Measurements from ENCODE around the gene GALK2. TPM values are rescaled to one million over a fixed set of nuclear protein-coding genes. Genes with fewer than 3 reads are reported as not detected.
A peak's percentile ranks its signal among the peaks of the same experiment; 100 is the strongest.
"Not testable (repeated sequence)": the region's sequence is repeated elsewhere in the genome, so short reads cannot be mapped to it uniquely, and the experiment has no call there.

GALK2 gene
- total RNA-seq, 1 donor from 2014 or later = 38.3 TPM

DNA sequence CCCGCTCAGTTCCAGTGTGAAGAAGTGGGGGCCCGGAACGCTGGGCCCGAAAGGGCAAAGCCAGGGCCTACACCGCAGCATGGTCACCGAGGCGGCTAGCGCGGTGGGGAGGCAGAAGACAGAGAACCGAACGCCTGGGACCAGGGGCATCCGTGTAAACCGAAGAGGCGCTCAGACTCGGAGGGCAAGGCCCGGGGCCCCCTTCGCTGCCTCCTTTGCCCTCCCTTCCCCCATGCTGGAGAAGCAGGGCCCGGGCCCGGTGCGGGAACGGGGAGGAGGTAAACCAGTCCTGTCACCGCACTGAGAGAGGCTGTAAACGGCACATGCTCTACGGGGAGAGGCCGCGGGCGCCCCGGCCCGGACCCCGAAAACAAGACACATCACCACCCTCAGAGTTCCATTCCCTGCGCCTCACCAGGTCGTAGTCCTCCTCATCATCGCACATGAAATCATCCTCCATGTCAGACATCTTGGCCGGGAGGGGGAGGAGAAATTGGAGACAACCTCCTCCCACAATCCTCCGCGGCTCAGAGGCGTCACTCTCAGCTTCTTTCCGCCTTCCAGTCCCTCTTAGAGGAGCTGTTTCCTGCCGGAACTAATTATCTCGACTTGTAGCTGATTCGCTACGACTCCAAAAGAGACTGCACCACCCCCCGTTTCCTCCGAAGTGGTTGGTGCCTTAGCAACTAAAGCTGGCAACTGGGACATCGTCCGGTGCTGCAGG, 14.8 kb upstream of the GALK2 start, which contains the start of gene COPS2:
Gene COPS2, minus strand, starts transcription at position 490 of the 724 bp plus-strand sequence. Its CDS starts 21 bp downstream, at position 469.
- intact Hi-C loops (cut with micrococcal nuclease) = no loop called here
- peak; percentile 89 for DNase-seq
- peak; percentile 99 for ATAC-seq

GRCh38 chr15:49155834-49156627, 14.0 kb upstream of the GALK2 start:
- intact Hi-C loops (cut with micrococcal nuclease) = no loop called here
- DNase-seq = no peak
- ATAC-seq = no peak

- intact Hi-C loops (cut with micrococcal nuclease) = no loop called here
- ATAC-seq = no peak
- no peak for DNase-seq
Observed at GRCh38 chr15:49163678-49164077, 6.4 kb upstream of the GALK2 start.

GRCh38 chr15:49164865-49165264, 5.2 kb upstream of the GALK2 start:
- no peak for ATAC-seq
- intact Hi-C loops (cut with micrococcal nuclease) = no loop called here
- DNase-seq = no peak

DNA sequence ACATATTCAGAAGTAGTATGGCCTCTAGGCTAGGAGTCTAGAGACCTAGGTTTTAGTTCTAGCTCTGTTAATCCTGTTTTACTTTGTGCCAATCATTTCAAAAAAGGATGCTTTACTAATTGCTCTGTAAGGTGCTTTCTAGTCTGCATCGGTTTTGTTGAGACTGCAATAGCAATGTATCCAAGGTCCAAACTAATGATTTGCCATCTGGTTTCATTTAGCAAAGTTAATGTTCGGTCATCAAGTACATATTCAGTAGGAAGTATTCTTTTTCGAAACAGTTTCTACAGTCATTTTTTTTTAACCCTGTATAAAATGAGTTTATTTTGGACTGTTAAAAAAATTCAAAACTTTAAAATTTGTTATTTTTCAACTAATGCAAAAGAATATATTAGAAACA, 2.0 kb upstream of the GALK2 start:
- ATAC-seq (no peak), DNase-seq (no peak)
- intact Hi-C loops (cut with micrococcal nuclease) = no loop called here

- ATAC-seq = no peak
- intact Hi-C loops (cut with micrococcal nuclease) = no loop called here
- no peak for DNase-seq
Observed at GRCh38 chr15:49171790-49172189, 1.7 kb downstream of the GALK2 start.

DNA sequence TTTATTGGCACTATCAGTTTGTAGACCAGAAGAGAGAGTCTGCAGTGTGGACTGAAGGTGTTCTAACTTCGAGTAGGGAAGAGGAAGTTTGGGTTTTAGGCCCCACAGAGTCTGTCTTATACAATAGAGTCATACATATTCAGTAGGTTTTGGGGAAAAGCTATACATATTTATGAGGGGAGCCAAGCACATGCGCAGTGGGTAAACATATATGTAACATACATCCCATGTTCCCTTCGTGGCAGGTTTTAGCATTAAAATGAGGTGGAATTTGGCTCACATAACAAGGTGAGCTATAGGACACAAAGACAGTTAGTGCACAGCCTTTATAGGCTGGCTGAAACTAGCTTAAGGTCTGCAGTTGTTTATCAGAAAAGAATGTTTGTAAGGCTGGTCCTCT, 4.9 kb downstream of the GALK2 start:
- ATAC-seq (no peak), DNase-seq (no peak)
- intact Hi-C loops (cut with micrococcal nuclease) = no loop called here

DNA sequence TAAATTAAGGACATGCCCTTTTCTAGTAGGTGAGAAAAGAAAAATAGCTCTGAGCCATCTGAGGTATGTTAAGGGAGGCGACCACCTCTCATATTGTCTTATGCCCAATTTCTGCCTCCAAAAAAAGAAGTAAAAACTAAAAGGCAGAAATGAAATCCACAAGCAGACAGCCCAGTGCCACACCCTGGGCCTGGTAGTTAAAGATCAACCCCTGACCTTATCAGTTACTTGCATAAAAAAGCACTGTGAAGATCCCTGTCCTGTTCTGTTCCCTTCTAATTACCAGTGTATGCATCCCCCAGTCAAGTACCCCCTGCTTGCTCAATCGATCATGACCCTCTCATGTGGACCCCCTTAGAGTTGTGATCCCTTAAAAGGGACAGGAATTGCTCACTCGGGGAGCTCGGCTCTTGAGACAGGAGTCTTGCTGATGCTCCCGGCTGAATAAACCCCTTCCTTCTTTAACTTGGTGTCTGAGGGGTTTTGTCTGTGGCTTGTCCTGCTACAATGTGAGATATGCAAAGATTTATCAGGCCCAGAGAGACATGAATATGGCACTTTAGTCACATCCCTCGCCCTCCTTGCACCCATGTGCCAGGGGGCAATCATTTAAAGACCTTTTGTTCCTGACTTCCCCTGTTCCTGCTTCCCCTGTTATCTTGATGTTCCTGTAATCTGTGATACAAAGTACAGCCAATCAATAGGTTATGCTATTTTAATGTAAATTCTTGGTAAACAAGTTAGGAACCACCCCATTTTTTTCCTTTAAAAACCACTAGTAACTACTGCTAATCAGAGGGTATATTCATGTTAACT, 5.7 kb downstream of the GALK2 start:
- DNase-seq; ATAC-seq; intact Hi-C loops (cut with micrococcal nuclease): not testable (repeated sequence)

DNA sequence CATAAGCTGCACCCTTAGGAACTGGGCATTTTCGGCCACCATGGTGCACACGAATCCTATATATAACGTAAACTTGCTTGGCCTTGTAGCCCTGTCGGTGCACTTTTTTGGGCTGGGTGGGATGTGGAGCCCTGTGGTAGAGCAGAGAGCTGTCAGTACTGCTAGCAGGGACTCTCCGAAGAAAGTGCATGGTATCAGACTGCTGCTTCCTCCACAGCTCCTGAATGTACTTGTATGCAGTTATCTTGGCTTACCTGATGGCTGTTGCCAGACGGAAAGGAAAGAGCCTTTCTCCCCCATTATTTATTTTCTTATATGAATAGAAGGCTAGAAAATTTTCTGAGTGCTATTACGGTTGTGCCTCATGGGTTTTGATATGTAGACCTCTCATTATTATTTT, 8.4 kb downstream of the GALK2 start:
- ATAC-seq (no peak), DNase-seq (no peak)
- intact Hi-C loops (cut with micrococcal nuclease) = no loop called here

- ATAC-seq (no peak), DNase-seq (no peak)
- intact Hi-C loops (cut with micrococcal nuclease) = no loop called here
Observed at GRCh38 chr15:49179433-49180190, 9.6 kb downstream of the GALK2 start.

- DNase-seq = no peak
- intact Hi-C loops (cut with micrococcal nuclease) = no loop called here
- no peak for ATAC-seq
Observed at GRCh38 chr15:49182128-49182527, 12.1 kb downstream of the GALK2 start.

DNA sequence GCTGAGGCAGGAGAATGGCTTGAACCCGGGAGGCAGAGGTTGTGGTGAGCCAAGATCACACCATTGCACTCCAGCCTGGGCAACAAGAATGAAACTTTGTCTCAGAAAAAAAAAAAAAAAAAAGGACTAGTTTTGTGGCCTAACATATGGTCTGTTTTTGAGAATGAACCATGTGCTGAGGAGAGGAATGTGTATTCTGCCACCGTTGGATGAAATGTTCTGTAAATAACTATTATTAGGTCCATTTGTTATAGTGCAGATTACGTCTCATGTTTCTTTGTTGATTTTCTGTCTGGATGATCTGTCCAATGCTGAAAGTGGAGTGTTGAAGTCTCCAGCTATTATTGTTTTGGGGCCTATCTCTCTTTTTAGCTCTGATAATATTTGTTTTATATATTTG, 13.7 kb downstream of the GALK2 start:
- ATAC-seq; DNase-seq; intact Hi-C loops (cut with micrococcal nuclease): not testable (repeated sequence)

DNA sequence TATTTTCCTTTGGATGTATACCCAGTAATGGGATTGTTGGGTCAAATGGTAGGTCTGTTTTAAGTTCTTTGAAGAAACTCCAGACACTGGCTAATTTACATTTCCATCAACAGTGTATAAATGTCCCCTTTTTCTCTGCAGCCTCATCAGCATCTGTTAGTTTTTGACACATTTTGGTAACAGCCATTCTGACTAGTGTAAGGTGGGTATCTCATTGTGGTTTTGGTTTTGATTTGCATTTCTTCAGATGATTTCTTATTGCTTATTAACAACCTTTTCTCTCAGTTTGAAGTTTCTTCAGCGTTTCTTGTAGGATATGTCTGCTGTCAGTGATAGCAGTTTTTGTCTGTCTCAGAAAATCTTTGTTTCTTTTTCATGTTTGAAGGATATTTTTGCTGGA, 15.4 kb downstream of the GALK2 start:
- DNase-seq = no peak
- intact Hi-C loops (cut with micrococcal nuclease) = no loop called here

GRCh38 chr15:49187549-49188245, 17.6 kb downstream of the GALK2 start:
- no peak for ATAC-seq
- intact Hi-C loops (cut with micrococcal nuclease) = no loop called here

More for the DNA sequence above, 15.4 kb downstream of the GALK2 start:
- ATAC-seq = no peak

GRCh38 chr15:49188933-49189332, 18.9 kb downstream of the GALK2 start:
- DNase-seq = no peak
- no peak for ATAC-seq
- intact Hi-C loops (cut with micrococcal nuclease) = no loop called here

More at GRCh38 chr15:49187549-49188245, 17.6 kb downstream of the GALK2 start:
- DNase-seq = no peak

GRCh38 chr15:49189631-49190030, 19.6 kb downstream of the GALK2 start:
- ATAC-seq (no peak), DNase-seq (no peak)
- intact Hi-C loops (cut with micrococcal nuclease) = no loop called here

- intact Hi-C loops (cut with micrococcal nuclease) = no loop called here
- ATAC-seq (no peak), DNase-seq (no peak)
Observed at GRCh38 chr15:49190586-49190985, 20.5 kb downstream of the GALK2 start.

DNA sequence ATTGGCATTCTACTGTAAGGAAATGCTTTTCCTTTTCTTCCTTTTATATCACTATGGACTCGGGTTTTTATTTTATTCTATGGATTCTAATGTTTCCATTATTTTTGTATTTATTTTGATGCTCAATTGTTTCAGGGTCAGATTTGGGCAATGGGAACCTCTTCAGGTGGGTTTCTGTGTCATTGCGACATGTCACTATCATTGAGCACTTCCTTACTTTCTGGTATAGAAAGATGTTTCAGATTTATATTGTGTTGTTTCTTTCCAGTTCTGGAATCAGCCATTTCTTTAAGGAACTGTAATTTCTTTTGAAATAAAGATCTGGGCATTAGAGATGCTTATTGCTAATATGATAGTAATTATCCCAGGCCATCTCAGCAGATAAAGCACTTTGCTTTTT, 21.8 kb downstream of the GALK2 start:
- intact Hi-C loops (cut with micrococcal nuclease) = no loop called here
- DNase-seq = no peak
- ATAC-seq = no peak

All from left ventricle myocardium superior (tissue), 1 donor.